ENCODE measurements around the gene EPHA4. TPM values are rescaled to one million over a fixed set of nuclear protein-coding genes. Genes with fewer than 3 reads are reported as not detected.

The EPHA4 gene
- polyA plus RNA-seq, 2 of the 4 experiments (the other 2 are of a cell fraction): 0.54 to 1.1 TPM

GRCh38 chr2:221370076-221370856, 201.8 kb downstream of the EPHA4 start (continued):
- TF ChIP-seq BCL3 (IDR thresholded peaks at IDR 0.05) (no peak), RFX5 (IDR thresholded peaks at IDR 0.05) (no peak)
